Nephron progenitor cell (in vitro differentiated cells): ENCODE results near the gene POU4F1.

Experiments used
- DNase-seq: peaks from one replicate; pipeline ENCODE4 v3.0.0; 2021
- H3K27ac Mint-ChIP-seq: 2 replicates; pipeline ENCODE4 v1.8.0; 2021; ENCODE audit warnings: mild to moderate bottlenecking, moderate library complexity, mixed read lengths
- H3K27me3 Mint-ChIP-seq: 2 replicates; pipeline ENCODE4 v1.8.0; 2021; ENCODE audit warnings: mild to moderate bottlenecking, low read depth, mixed read lengths; ENCODE audit not compliant: poor library complexity
- H3K36me3 Mint-ChIP-seq: 2 replicates; pipeline ENCODE4 v1.8.0; 2021; ENCODE audit warnings: low read depth, mixed read lengths
- H3K4me1 Mint-ChIP-seq: 2 replicates; pipeline ENCODE4 v1.8.0; 2021; ENCODE audit warnings: mixed read lengths
- H3K4me3 Mint-ChIP-seq: 2 replicates; pipeline ENCODE4 v1.8.0; 2021; ENCODE audit warnings: mild to moderate bottlenecking, moderate library complexity, mixed read lengths
- H3K9me3 Mint-ChIP-seq: 2 replicates; pipeline ENCODE4 v1.8.0; 2021; ENCODE audit warnings: mild to moderate bottlenecking, moderate library complexity, mixed read lengths
- TF ChIP-seq, protein P1 (sequence below): fragments of 200-600 bp; sonication (generic); IDR thresholded peaks from 2 replicates; pipeline ENCODE4 v1.5.0; 2021; ENCODE audit warnings: antibody characterized with exemption

The POU4F1 gene

GRCh38 chr13:78595495-78596398 is 7.6 kb downstream of the POU4F1 start:
- peaks cover 29% of the 10 kb centered on the region for H3K4me1 Mint-ChIP-seq
- H3K9me3 Mint-ChIP-seq = no peaks in the 10 kb centered on the region
- peak overlapping the region; percentile 71 for H3K4me3 Mint-ChIP-seq
- H3K27ac Mint-ChIP-seq = no peak overlapping the region
- H3K27me3 Mint-ChIP-seq = peaks cover 99% of the 10 kb centered on the region
- H3K36me3 Mint-ChIP-seq = no peaks in the 10 kb centered on the region
- TF ChIP-seq, protein P1, sequence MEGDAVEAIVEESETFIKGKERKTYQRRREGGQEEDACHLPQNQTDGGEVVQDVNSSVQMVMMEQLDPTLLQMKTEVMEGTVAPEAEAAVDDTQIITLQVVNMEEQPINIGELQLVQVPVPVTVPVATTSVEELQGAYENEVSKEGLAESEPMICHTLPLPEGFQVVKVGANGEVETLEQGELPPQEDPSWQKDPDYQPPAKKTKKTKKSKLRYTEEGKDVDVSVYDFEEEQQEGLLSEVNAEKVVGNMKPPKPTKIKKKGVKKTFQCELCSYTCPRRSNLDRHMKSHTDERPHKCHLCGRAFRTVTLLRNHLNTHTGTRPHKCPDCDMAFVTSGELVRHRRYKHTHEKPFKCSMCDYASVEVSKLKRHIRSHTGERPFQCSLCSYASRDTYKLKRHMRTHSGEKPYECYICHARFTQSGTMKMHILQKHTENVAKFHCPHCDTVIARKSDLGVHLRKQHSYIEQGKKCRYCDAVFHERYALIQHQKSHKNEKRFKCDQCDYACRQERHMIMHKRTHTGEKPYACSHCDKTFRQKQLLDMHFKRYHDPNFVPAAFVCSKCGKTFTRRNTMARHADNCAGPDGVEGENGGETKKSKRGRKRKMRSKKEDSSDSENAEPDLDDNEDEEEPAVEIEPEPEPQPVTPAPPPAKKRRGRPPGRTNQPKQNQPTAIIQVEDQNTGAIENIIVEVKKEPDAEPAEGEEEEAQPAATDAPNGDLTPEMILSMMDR = no peak
- DNase-seq = peak; percentile 75

- H3K9me3 Mint-ChIP-seq = no peaks in the 10 kb centered on the region
- H3K27ac Mint-ChIP-seq = no peak overlapping the region
These were observed 8.8 kb downstream of the POU4F1 start for GRCh38 chr13:78594456-78594975.

DNA sequence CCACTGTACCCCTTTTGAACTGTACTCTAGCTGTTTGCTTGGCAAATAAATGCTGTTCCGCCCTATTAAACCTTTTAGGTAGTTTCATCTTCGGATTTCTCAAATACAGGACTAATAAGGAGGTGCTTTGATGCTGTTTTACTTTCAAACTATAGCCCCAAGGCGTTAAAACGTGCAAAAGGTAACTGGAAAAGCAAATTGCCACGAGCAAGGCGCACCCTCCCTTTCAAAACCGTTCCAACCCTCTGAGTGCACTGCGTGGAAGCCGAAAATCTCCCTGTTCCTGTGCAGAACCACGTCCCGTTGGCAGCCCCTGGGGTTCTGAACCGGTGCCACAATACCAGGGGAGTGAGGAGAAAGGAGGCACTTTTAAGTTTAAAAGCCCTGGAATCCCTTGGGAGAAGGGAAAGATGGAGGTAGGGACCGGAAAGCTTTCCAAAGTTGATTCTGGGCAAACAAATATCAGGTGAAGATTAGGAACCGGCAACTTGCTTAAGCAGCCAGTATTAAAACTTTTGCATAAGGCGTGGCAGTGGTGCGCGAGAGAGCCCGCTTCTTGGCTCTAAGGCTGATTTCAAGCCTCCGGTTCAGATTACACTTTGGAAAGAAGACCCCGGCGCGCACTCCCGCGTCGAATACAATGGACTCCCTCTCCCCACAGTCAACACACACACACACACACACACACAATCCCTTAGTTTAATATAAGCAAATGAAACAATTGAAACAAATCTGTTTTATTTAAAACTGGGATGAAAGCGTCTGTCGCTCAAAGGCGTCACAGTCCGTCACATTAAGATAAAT is 9.5 kb downstream of the POU4F1 start:
- TF ChIP-seq, protein P1 = no peak

More at GRCh38 chr13:78594456-78594975, 8.8 kb downstream of the POU4F1 start:
- H3K27me3 Mint-ChIP-seq = peaks cover 97% of the 10 kb centered on the region
- DNase-seq = no peak
- no peak overlapping the region for H3K4me3 Mint-ChIP-seq
- peaks cover 29% of the 10 kb centered on the region for H3K4me1 Mint-ChIP-seq
- no peaks in the 10 kb centered on the region for H3K36me3 Mint-ChIP-seq
- TF ChIP-seq, protein P1 = no peak

DNA sequence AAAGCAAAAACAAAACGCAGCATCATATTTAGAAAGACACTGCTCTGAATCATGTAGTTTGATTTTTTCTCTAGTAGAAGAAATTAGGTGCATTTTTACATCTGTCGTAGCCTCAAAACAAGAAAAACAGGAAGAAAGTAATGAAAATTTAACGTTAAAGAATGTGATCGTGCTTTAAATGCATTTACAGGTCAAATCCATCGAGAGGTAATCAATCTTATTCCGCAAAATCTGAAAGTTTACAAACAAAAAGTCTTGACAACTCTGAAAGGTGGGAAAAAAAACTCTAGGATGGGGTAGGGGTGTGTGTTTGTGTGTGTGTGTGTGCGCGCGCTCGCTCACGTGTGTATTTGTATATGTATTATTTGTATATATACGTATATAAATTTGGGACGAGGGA is 10.2 kb downstream of the POU4F1 start:
- Mint-ChIP-seq H3K27me3 (peaks cover 97% of the 10 kb centered on the region), H3K27ac (no peak overlapping the region)

More for the DNA sequence above, 9.5 kb downstream of the POU4F1 start:
- no peak for DNase-seq
- Mint-ChIP-seq H3K4me3 (peak overlapping the region; percentile 17), H3K9me3 (no peaks in the 10 kb centered on the region), H3K27me3 (peaks cover 97% of the 10 kb centered on the region), H3K27ac (no peak overlapping the region), H3K4me1 (peaks cover 29% of the 10 kb centered on the region), H3K36me3 (no peaks in the 10 kb centered on the region)

DNA sequence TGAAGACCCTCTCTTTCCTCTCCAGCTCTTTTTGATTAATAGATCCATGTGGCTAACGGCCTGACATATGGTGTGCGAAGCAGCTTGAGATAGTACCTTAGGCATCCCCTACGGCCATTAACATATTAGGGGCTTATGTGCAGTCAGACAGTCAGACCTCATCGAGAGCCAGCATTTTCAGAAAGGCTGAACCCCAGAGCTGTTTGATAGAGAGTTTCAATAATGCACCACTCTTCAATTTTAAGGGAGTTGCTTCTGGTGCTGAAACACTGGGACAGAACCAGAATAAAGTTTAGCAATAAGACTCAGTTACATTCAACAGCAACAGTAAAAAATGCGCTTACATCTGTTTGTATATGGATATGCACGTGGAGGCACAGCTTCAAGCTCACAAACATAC is 10.8 kb downstream of the POU4F1 start:
- Mint-ChIP-seq H3K9me3 (no peaks in the 10 kb centered on the region), H3K27me3 (peaks cover 97% of the 10 kb centered on the region), H3K4me3 (no peak overlapping the region), H3K4me1 (peaks cover 27% of the 10 kb centered on the region), H3K27ac (no peak overlapping the region), H3K36me3 (no peaks in the 10 kb centered on the region)
- TF ChIP-seq, protein P1 = no peak
- DNase-seq = no peak

More for the DNA sequence above, 10.2 kb downstream of the POU4F1 start:
- Mint-ChIP-seq H3K9me3 (no peaks in the 10 kb centered on the region), H3K36me3 (no peaks in the 10 kb centered on the region), H3K4me3 (no peak overlapping the region), H3K4me1 (peaks cover 29% of the 10 kb centered on the region)
- TF ChIP-seq, protein P1 = no peak
- DNase-seq = no peak
